H9 (cell line): ENCODE data around the gene CRYGN. TPM values are rescaled to one million over a fixed set of nuclear protein-coding genes. Genes with fewer than 3 reads are reported as not detected.

Source experiments
- DNase-seq: peaks from one replicate; pipeline ENCODE4 v3.0.0-alpha.2; 2017
- H2AFZ ChIP-seq: one replicate; pipeline ENCODE4 v1.6.1; 2013; ENCODE audit warnings: mild to moderate bottlenecking, low read length, control low read depth, moderate library complexity
- H2AK5ac ChIP-seq: 2 replicates; pipeline ENCODE4 v1.6.1; 2013; ENCODE audit warnings: low read length, control low read depth, mixed read lengths; ENCODE audit not compliant: insufficient read length
- H2BK120ac ChIP-seq: one replicate; pipeline ENCODE4 v1.6.1; 2013; ENCODE audit warnings: low read depth, mild to moderate bottlenecking, low read length, control low read depth, inconsistent platforms; ENCODE audit not compliant: poor library complexity, severe bottlenecking
- H2BK12ac ChIP-seq: 2 replicates; pipeline ENCODE4 v1.6.1; 2013; ENCODE audit warnings: low read length, control low read depth, mixed read lengths, low read depth; ENCODE audit not compliant: insufficient read length
- H2BK15ac ChIP-seq: 2 replicates; pipeline ENCODE4 v1.6.1; 2013; ENCODE audit warnings: low read depth, low read length, control low read depth
- H2BK20ac ChIP-seq: one replicate; pipeline ENCODE4 v1.6.1; 2013; ENCODE audit warnings: low read depth, mild to moderate bottlenecking, low read length, control low read depth, inconsistent platforms; ENCODE audit not compliant: poor library complexity, severe bottlenecking
- H2BK5ac ChIP-seq: 2 replicates; pipeline ENCODE4 v1.6.1; 2013; ENCODE audit warnings: low read length, control low read depth, mixed read lengths; ENCODE audit not compliant: insufficient read length
- H3K14ac ChIP-seq: 2 replicates; pipeline ENCODE4 v1.6.1; 2013; ENCODE audit warnings: low read length, control low read depth; ENCODE audit not compliant: insufficient read depth
- H3K18ac ChIP-seq: 2 replicates; pipeline ENCODE4 v1.6.1; 2013; ENCODE audit warnings: low read depth, mild to moderate bottlenecking, mixed read lengths, low read length, control low read depth; ENCODE audit not compliant: insufficient read length
- H3K23ac ChIP-seq: 2 replicates; pipeline ENCODE4 v1.6.1; 2013; ENCODE audit warnings: low read length, control low read depth, mixed read lengths, low read depth; ENCODE audit not compliant: insufficient read length
- H3K23me2 ChIP-seq: 2 replicates; pipeline ENCODE4 v1.6.1; 2013; ENCODE audit warnings: low read depth, mild to moderate bottlenecking, mixed read lengths, low read length, control low read depth; ENCODE audit not compliant: insufficient read length, poor library complexity, severe bottlenecking
- H3K27ac ChIP-seq: 2 replicates; pipeline ENCODE4 v1.5.1; 2013; ENCODE audit warnings: low read length, control low read depth, mixed read lengths, low read depth; ENCODE audit not compliant: insufficient read length
- H3K27me3 ChIP-seq: 2 replicates; pipeline ENCODE4 v1.6.1; 2013; ENCODE audit warnings: low read length, control low read depth, inconsistent platforms; ENCODE audit not compliant: insufficient read depth
- H3K4ac ChIP-seq: 2 replicates; pipeline ENCODE4 v1.6.1; 2013; ENCODE audit warnings: low read depth, mild to moderate bottlenecking, control low read depth, inconsistent platforms, low read length, moderate library complexity
- H3K4me1 ChIP-seq: 2 replicates; pipeline ENCODE4 v1.6.1; 2013; ENCODE audit warnings: low read length, control low read depth, inconsistent platforms; ENCODE audit not compliant: insufficient read depth
- H3K4me2 ChIP-seq: 2 replicates; pipeline ENCODE4 v1.6.1; 2013; ENCODE audit warnings: low read length, control low read depth, mixed read lengths; ENCODE audit not compliant: insufficient read length, insufficient read depth
- H3K56ac ChIP-seq: 2 replicates; pipeline ENCODE4 v1.6.1; 2013; ENCODE audit warnings: low read depth, mild to moderate bottlenecking, mixed read lengths, low read length, control low read depth; ENCODE audit not compliant: insufficient read length
- H3K79me1 ChIP-seq: 2 replicates; pipeline ENCODE4 v1.6.1; 2013; ENCODE audit warnings: low read depth, mild to moderate bottlenecking, moderate library complexity, low read length, control low read depth, inconsistent platforms; ENCODE audit not compliant: insufficient read depth, poor library complexity, severe bottlenecking
- H3K79me2 ChIP-seq: 2 replicates; pipeline ENCODE4 v1.6.1; 2013; ENCODE audit warnings: low read length, control low read depth, inconsistent platforms; ENCODE audit not compliant: insufficient read depth
- H3K9ac ChIP-seq: 2 replicates; pipeline ENCODE4 v1.6.1; 2013; ENCODE audit warnings: low read length, control low read depth, mixed read lengths; ENCODE audit not compliant: insufficient read length; ENCODE audit errors: extremely low read depth
- H3K9me3 ChIP-seq: one replicate; pipeline ENCODE4 v1.6.1; 2013; ENCODE audit warnings: low read depth, low read length, inconsistent platforms; ENCODE audit not compliant: control insufficient read depth
- H3T11ph ChIP-seq: one replicate; pipeline ENCODE4 v1.6.1; 2013; ENCODE audit warnings: mild to moderate bottlenecking, low read length, control low read depth, inconsistent platforms
- H4K20me1 ChIP-seq: one replicate; pipeline ENCODE4 v1.6.1; 2013; ENCODE audit not compliant: control insufficient read depth, insufficient read length, insufficient read depth
- H4K5ac ChIP-seq: 2 replicates; pipeline ENCODE4 v1.6.1; 2013; ENCODE audit warnings: low read depth, mild to moderate bottlenecking, mixed read lengths, low read length, control low read depth; ENCODE audit not compliant: insufficient read length
- H4K8ac ChIP-seq: replicated peaks from 2 replicates; pipeline ENCODE4 v1.6.1; 2013; ENCODE audit warnings: low read length, control low read depth, mixed read lengths, low read depth; ENCODE audit not compliant: insufficient read length
- H4K91ac ChIP-seq: 2 replicates; pipeline ENCODE4 v1.6.1; 2013; ENCODE audit warnings: low read depth, mild to moderate bottlenecking, moderate library complexity, mixed read lengths, low read length, control low read depth; ENCODE audit not compliant: insufficient read length
- H3K27ac Mint-ChIP-seq, 3 experiments: 2 replicates in 2 of 3; 3 replicates in 1 of 3; pipeline ENCODE4 v1.8.0; 2020 to 2021; ENCODE audit warnings: mixed read lengths in 3 of 3, mild to moderate bottlenecking in 1 of 3, moderate library complexity in 1 of 3
- H3K27me3 Mint-ChIP-seq: 2 replicates; pipeline ENCODE4 v1.8.0; 2021; ENCODE audit warnings: low read depth, mild to moderate bottlenecking, moderate library complexity, mixed read lengths
- H3K36me3 Mint-ChIP-seq, 3 experiments: 2 replicates in 2 of 3; 3 replicates in 1 of 3; pipeline ENCODE4 v1.8.0; 2020 to 2021; ENCODE audit warnings: low read depth in 3 of 3, mixed read lengths in 3 of 3; ENCODE audit not compliant: insufficient read depth in 1 of 3
- H3K4me1 Mint-ChIP-seq, 2 experiments: 2 replicates each; pipeline ENCODE4 v1.8.0; 2020; ENCODE audit warnings: mixed read lengths in 2 of 2
- H3K4me3 Mint-ChIP-seq, 2 experiments: 2 replicates in 1 of 2; 3 replicates in 1 of 2; pipeline ENCODE4 v1.8.0; 2020 to 2021; ENCODE audit warnings: mild to moderate bottlenecking in 2 of 2, mixed read lengths in 2 of 2, moderate library complexity in 1 of 2
- H3K9me3 Mint-ChIP-seq, 2 experiments: 2 replicates in 1 of 2; 3 replicates in 1 of 2; pipeline ENCODE4 v1.8.0; 2020; ENCODE audit warnings: mild to moderate bottlenecking in 2 of 2, mixed read lengths in 2 of 2, moderate library complexity in 1 of 2
- CTCF ChIP-seq: fragments of 200-600 bp; sonication (generic); conservative IDR thresholded peaks from 3 replicates; pipeline ENCODE4 v1.8.0; 2021; ENCODE audit warnings: antibody characterized with exemption, mild to moderate bottlenecking
- WGBS: extraction: QIAGEN DNeasy Blood & Tissue Kit; methylation state at CpG from one replicate; pipeline ENCODE4 v1.1.7; 2013; ENCODE audit warnings: missing lambda C conversion rate, low lambda C conversion rate, mixed read lengths; ENCODE audit not compliant: insufficient read length; ENCODE audit errors: extremely low coverage; 5-methylcytosine and 5-hydroxymethylcytosine counted together
- total RNA-seq: library from RNA; stranded (reverse); gene quantifications from 2 replicates; pipeline ENCODE4 v1.2.1, GENCODE V29; 2021

CRYGN gene
- total RNA-seq, 1 experiment from 2014 or later, result 1.8 TPM

- Histone ChIP-seq H2BK20ac (no peak overlapping the region), H2BK120ac (no peak overlapping the region), H2AFZ (no peak overlapping the region), H4K8ac (no peak overlapping the region), H3K56ac (no peak overlapping the region), H3T11ph (no peak overlapping the region), H3K79me1 (no peaks in the 10 kb centered on the region), H3K79me2 (no peaks in the 10 kb centered on the region), H3K23me2 (peaks cover 8% of the 10 kb centered on the region), H2BK15ac (no peak overlapping the region), H3K27ac (no peak overlapping the region), H3K9ac (no peak overlapping the region), H3K4ac (no peak overlapping the region), H4K20me1 (no peaks in the 10 kb centered on the region), H3K23ac (no peak overlapping the region), H3K4me2 (no peak overlapping the region), H2AK5ac (no peak overlapping the region), H2BK5ac (no peak overlapping the region), H3K18ac (no peak overlapping the region), H4K91ac (no peak overlapping the region), H3K4me1 (no peaks in the 10 kb centered on the region), H3K14ac (no peak overlapping the region), H2BK12ac (no peak overlapping the region), H4K5ac (no peak overlapping the region), H3K27me3 (no peaks in the 10 kb centered on the region; the same call in 1 of the 2 replicates), H3K9me3 (no peaks in the 10 kb centered on the region)
- peaks cover 22 to 25% of the 10 kb centered on the region in 2 experiments for H3K4me1 Mint-ChIP-seq
- no peak overlapping the region for H3K4me3 Mint-ChIP-seq
- no peaks in the 10 kb centered on the region; a peak in 1 of 5 replicates for H3K9me3 Mint-ChIP-seq
- WGBS, result no CpG with 5 or more reads among the region's 9 CpGs
- DNase-seq, result no peak
- no peak for TF ChIP-seq CTCF
- H3K36me3 Mint-ChIP-seq, result no peaks in the 10 kb centered on the region
- H3K27ac Mint-ChIP-seq, result no peak overlapping the region
- peaks cover 26% of the 10 kb centered on the region for H3K27me3 Mint-ChIP-seq
These were observed 10.0 kb upstream of the CRYGN start for GRCh38 chr7:151449990-151450389.
